Psoas muscle (tissue), 8 donors: Measurements from ENCODE around the gene FTCD. TPM values are rescaled to one million over a fixed set of nuclear protein-coding genes. Genes with fewer than 3 reads are reported as not detected.

Source experiments
- ATAC-seq, 4 donors: fragments of 200-7000 bp; cut with Tn5 transposase; one replicate each; pipeline ENCODE4 v1.9.1; 2020; ENCODE audit warnings: moderate library complexity in 3 of 4, mild to moderate bottlenecking in 2 of 4
- DNase-seq, 2 donors: peaks; one replicate each; pipeline ENCODE4 v3.0.0-alpha.2; 2020
- H3K27ac ChIP-seq: fragments of 200-600 bp; one replicate; pipeline ENCODE4 v1.8.0; 2022
- H3K27me3 ChIP-seq, 3 donors: fragments of 200-600 bp in 1 of 3; one replicate each; pipeline versions ENCODE4 v1.6.1 to v1.8.0; 2013 to 2022; ENCODE audit warnings: low read length in 2 of 3, mild to moderate bottlenecking in 2 of 3, moderate library complexity in 1 of 3; ENCODE audit not compliant: insufficient read depth in 3 of 3
- H3K36me3 ChIP-seq, 2 donors: fragments of 200-600 bp in 1 of 2; one replicate each; pipeline versions ENCODE4 v1.6.1 to v1.8.0; 2013 to 2022; ENCODE audit warnings: low read depth in 1 of 2, mild to moderate bottlenecking in 1 of 2, moderate library complexity in 1 of 2; ENCODE audit not compliant: insufficient read depth in 1 of 2
- H3K4me1 ChIP-seq: fragments of 200-600 bp; one replicate; pipeline ENCODE4 v1.8.0; 2022
- H3K4me3 ChIP-seq: fragments of 200-600 bp; one replicate; pipeline ENCODE4 v1.8.0; 2022; ENCODE audit warnings: mild to moderate bottlenecking
- H3K9me3 ChIP-seq: fragments of 200-600 bp; one replicate; pipeline ENCODE4 v1.8.0; 2022
- WGBS, 3 donors: extraction: QIAGEN DNeasy Blood & Tissue Kit; methylation state at CpG; one replicate each; pipeline versions ENCODE4 v1.1.6 to v1.1.7; 2013; 5-methylcytosine and 5-hydroxymethylcytosine counted together
- intact Hi-C, 2 donors: fragments of 100-400 bp; cut with DNase I; formaldehyde crosslinking; loops; one replicate each; pipeline versions ENCODE4 v1.11.0 to v1.14.2; 2022
- polyA plus RNA-seq, 3 donors: library from polyadenylated mRNA; stranded (reverse); fragments of 200-250 nt; gene quantifications; one replicate each; pipeline ENCODE4 v1.2.3, GENCODE V29; 2013
- total RNA-seq, 4 donors: library from RNA; stranded (reverse); fragmentation: NEBNext Ultra II Directional in 2 of 4; extraction: Animal tissue kit (Norgen Biotek cat#: 25700) in 2 of 4; gene quantifications; one replicate each; pipeline versions ENCODE4 v1.2.1 to v1.2.4, GENCODE V29; 2021 to 2023
- TF ChIP-seq, protein P1 (sequence below): fragments of 200-600 bp; IDR thresholded peaks from one replicate; pipeline ENCODE4 v1.8.0; 2022; ENCODE audit warnings: antibody characterized with exemption
- donor health status: healthy with polysubstance abuse.
- donor health status: DM: no; HTN: no; CAD: no; lungs with moderate emphysema.
- donor health status: Bipolar disorder and iron deficiency.
- donor health status: healthy.
- donor health status: DM: yes; HTN: yes; CAD: no.
- donor health status: DM: no; HTN: no; CAD: no.
- donor health status: DM: no; HTN: no; CAD: no.
- donor health status: DM: yes; HTN: yes; CAD: no.

The FTCD gene
- total and polyA plus RNA-seq, 7 donors = 0.03 to 2.0 (median 0.13) TPM; not detected in 3

DNA sequence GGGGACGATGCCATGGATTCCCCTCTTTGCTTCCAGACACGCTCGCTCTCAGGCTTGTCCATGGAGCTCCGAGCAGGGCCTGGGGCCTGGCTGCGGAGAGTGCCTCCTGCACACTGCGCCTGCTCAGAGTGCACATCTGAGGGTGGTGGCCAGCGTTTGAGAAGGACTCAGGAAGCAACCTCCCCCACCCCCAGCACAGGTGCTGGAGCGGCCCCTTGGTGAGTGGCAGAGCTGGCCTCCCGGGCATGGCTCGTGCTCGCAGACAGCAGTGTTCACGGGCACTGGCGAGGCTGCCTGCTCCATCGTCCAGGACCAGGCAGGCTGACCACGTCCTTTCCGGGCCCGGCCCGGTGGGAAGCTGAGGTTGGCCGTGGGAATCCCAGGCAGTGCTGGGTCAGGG is 26.1 kb upstream of the FTCD start:
- no peak for ATAC-seq
- peaks cover 0 to 1% (median 0%) of the 10 kb centered on the region in 3 donors for H3K27me3 ChIP-seq
- no peak overlapping the region for H3K27ac ChIP-seq
- no peak for DNase-seq
- TF ChIP-seq, protein P1, sequence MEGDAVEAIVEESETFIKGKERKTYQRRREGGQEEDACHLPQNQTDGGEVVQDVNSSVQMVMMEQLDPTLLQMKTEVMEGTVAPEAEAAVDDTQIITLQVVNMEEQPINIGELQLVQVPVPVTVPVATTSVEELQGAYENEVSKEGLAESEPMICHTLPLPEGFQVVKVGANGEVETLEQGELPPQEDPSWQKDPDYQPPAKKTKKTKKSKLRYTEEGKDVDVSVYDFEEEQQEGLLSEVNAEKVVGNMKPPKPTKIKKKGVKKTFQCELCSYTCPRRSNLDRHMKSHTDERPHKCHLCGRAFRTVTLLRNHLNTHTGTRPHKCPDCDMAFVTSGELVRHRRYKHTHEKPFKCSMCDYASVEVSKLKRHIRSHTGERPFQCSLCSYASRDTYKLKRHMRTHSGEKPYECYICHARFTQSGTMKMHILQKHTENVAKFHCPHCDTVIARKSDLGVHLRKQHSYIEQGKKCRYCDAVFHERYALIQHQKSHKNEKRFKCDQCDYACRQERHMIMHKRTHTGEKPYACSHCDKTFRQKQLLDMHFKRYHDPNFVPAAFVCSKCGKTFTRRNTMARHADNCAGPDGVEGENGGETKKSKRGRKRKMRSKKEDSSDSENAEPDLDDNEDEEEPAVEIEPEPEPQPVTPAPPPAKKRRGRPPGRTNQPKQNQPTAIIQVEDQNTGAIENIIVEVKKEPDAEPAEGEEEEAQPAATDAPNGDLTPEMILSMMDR = no peak
- H3K9me3 ChIP-seq = peaks cover 10% of the 10 kb centered on the region
- H3K36me3 ChIP-seq = no peaks in the 10 kb centered on the region
- H3K4me3 ChIP-seq = no peak overlapping the region
- intact Hi-C loops = loop anchor here in 1 of 2 donors (10.0 kb wide), 1 partner anchor 143 kb away; the partner anchor contains the start of genes C21orf58 and PCNT
- WGBS, 3 donors = 80 to 91% (median 85%) methylated on average over 19 of the region's 19 CpGs
- H3K4me1 ChIP-seq = no peaks in the 10 kb centered on the region

DNA sequence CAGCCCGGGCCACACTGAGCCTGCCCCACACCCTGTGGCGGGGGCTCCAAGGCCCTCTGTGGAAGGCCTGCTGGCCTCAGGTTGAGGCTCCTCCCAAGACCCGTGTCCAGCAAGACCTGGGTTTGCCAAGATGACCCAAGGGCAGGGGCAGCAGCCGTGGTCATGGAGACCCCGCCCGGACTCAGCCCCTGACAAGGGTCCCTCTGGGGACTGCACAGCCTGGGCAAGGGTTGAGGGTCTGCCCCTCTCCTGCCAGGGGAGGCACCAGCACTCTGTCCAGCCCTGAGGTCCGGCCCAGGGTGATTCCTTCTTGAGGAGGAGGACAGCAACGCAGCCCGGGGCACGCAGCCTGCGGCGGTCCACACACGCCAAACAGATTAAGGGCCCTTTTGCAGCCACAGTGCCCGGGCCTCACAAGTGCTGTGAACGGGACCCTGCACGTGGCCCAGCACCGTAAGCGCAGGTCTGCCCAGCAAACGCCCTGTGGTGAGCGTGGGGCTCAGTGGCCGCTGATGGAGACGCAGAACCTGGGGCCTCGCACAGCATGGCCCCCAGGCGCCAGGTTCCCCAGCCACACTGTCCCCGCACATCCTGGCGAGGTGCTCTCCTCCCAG is 25.5 kb upstream of the FTCD start:
- Histone ChIP-seq H3K27me3 (peaks cover 0 to 1% (median 0%) of the 10 kb centered on the region in 3 donors), H3K36me3 (no peaks in the 10 kb centered on the region), H3K4me3 (no peak overlapping the region), H3K9me3 (peaks cover 13% of the 10 kb centered on the region), H3K27ac (no peak overlapping the region), H3K4me1 (no peaks in the 10 kb centered on the region)
- TF ChIP-seq, protein P1 = no peak
- intact Hi-C loops = loop anchor here in 1 of 2 donors (10.0 kb wide), 1 partner anchor 144 kb away; the partner anchor contains the start of genes C21orf58 and PCNT
- ATAC-seq = no peak
- 85 to 88% (median 86%) methylated on average over 25 to 26 of the region's 26 CpGs for WGBS, 3 donors
- DNase-seq = no peak

DNA sequence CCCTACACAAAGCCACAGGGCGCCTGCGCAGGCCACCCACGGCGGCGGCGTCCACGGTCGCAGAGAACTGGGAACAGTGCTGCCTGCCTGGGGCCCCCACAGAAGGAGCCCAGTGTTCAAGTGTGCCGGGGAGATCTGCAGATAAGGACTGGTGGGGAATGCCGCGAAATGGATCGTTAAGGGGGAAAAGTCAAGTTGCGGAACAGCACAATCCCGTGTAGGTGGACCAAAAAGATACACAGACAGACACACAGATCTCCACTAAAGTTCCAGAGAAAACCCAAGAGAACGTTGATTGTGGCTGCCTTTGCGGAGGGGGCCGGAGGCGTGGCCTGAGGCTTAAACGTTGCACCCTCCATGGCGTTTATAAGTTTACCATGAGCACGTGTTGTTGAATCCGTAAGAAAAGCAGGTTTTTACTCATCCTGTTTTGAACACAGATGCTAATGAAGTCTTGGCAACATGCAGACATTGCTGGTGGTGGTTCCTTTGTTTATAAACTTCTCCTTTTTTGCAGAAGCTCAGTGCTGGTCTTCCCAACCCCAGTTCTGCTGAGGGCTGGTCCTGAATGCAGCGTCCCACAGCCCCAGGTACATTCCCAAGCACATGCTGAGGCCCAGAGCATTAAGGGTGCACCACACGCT is 24.8 kb upstream of the FTCD start:
- peaks cover 13% of the 10 kb centered on the region for H3K9me3 ChIP-seq
- WGBS, 3 donors = 78 to 81% (median 80%) methylated on average over 24 of the region's 24 CpGs
- ATAC-seq (no peak), DNase-seq (no peak)
- TF ChIP-seq, protein P1 = no peak
- intact Hi-C loops = loop anchor here in 1 of 2 donors (10.0 kb wide), 1 partner anchor 145 kb away; the partner anchor contains the start of genes C21orf58 and PCNT
- H3K27ac ChIP-seq = no peak overlapping the region
- no peaks in the 10 kb centered on the region for H3K36me3 ChIP-seq
- H3K4me3 ChIP-seq = no peak overlapping the region
- H3K4me1 ChIP-seq = no peaks in the 10 kb centered on the region
- peaks cover 0 to 1% (median 0%) of the 10 kb centered on the region in 3 donors for H3K27me3 ChIP-seq

DNA sequence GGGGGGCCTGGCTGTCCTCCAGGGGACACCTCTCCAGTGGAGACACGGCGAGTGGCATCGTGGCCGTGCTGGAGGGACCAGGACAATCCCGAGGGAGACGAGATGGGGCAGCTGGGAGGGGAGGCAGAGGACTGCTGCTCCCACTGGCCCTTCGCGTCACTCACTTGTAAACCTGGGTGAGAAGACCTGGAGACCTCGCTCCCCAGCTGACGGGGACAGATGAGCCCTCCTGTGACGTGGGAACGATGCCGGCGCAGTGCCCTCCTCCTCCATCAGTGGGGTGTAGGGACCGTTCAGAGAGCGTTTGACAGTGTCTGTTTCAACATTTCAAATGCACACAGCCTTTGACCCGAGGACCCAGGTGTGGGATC is 24.3 kb upstream of the FTCD start:
- intact Hi-C loops = loop anchor here in 1 of 2 donors (10.0 kb wide), 1 partner anchor 145 kb away; the partner anchor contains the start of genes C21orf58 and PCNT
- H3K9me3 ChIP-seq = peaks cover 16% of the 10 kb centered on the region
- TF ChIP-seq, protein P1 = no peak
- no peaks in the 10 kb centered on the region for H3K36me3 ChIP-seq
- no peak for DNase-seq
- 83 to 91% (median 88%) methylated on average over 17 of the region's 17 CpGs for WGBS, 3 donors
- H3K27ac ChIP-seq = no peak overlapping the region
- no peak overlapping the region for H3K4me3 ChIP-seq
- peaks cover 0 to 1% (median 0%) of the 10 kb centered on the region in 3 donors for H3K27me3 ChIP-seq
- ATAC-seq = no peak
- no peaks in the 10 kb centered on the region for H3K4me1 ChIP-seq
